ENCODE results near the gene MAML3.

- TF ChIP-seq HDGF (IDR thresholded peaks at IDR 0.05; ENCODE audit: borderline replicate concordance) (no peak), SP1 (IDR thresholded peaks at IDR 0.05) (no peak), BHLHE40 (IDR thresholded peaks at IDR 0.05; ENCODE audit: borderline replicate concordance) (no peak), NFRKB (IDR thresholded peaks at IDR 0.05) (no peak), LEF1 (IDR thresholded peaks at IDR 0.05; ENCODE audit: borderline replicate concordance) (no peak), FOXA1 (IDR thresholded peaks at IDR 0.05) (no peak), TARDBP (IDR thresholded peaks at IDR 0.05) (no peak), FOXM1 (IDR thresholded peaks at IDR 0.05; ENCODE audit: borderline replicate concordance) (no peak), FOXK2 (IDR thresholded peaks at IDR 0.05) (no peak), PKNOX1 (IDR thresholded peaks at IDR 0.05) (no peak), ZNF384 (IDR thresholded peaks at IDR 0.05) (no peak), SUZ12 (IDR thresholded peaks at IDR 0.05) (no peak)
Observed at GRCh38 chr4:139876337-139876941, 277.5 kb downstream of the MAML3 start.
